ENCODE measurements around the gene PHETA1.
"Not testable (repeated sequence)": the region's sequence is repeated elsewhere in the genome, so short reads cannot be mapped to it uniquely, and the experiment has no call there.

PHETA1 gene

GRCh38 chr12:111339321-111339938, 29.5 kb downstream of the PHETA1 start:
- no peaks in the 10 kb centered on the region for H3K4me1 ChIP-seq (ENCODE audit: low read depth, poor library complexity, severe bottlenecking)
- no peak overlapping the region for H3K9ac ChIP-seq
- H3K27ac ChIP-seq = no peak overlapping the region
- H3K79me2 ChIP-seq (ENCODE audit: insufficient read depth, low read depth) = no peaks in the 10 kb centered on the region
- H4K20me1 ChIP-seq (ENCODE audit: insufficient read depth) = no peaks in the 10 kb centered on the region
- no peak overlapping the region for H3K4me3 ChIP-seq (IDR thresholded peaks at IDR 0.05; ENCODE audit: insufficient read depth, low read depth, low read length)
- no peaks in the 10 kb centered on the region for H3K27me3 ChIP-seq (ENCODE audit: insufficient read depth, low read depth)
- no peaks in the 10 kb centered on the region for H3K36me3 ChIP-seq (ENCODE audit: insufficient read depth)
- no peak overlapping the region for H3K4me2 ChIP-seq
- TF ChIP-seq CTCF (conservative IDR thresholded peaks at IDR 0.05; ENCODE audit: low read depth, low read length) = no peak
- H2AFZ ChIP-seq (ENCODE audit: low read depth) = no peak overlapping the region

GRCh38 chr12:111338096-111338495, 30.8 kb downstream of the PHETA1 start:
- Histone ChIP-seq H3K4me3 (IDR thresholded peaks at IDR 0.05; ENCODE audit: insufficient read depth, low read depth, low read length) (no peak overlapping the region), H3K9ac (no peak overlapping the region), H3K27me3 (ENCODE audit: insufficient read depth, low read depth) (no peaks in the 10 kb centered on the region)

GRCh38 chr12:111337371-111337770, 31.5 kb downstream of the PHETA1 start:
- no peak overlapping the region for H3K4me3 ChIP-seq (IDR thresholded peaks at IDR 0.05; ENCODE audit: insufficient read depth, low read depth, low read length)
- H3K9ac ChIP-seq = no peak overlapping the region
- H3K36me3 ChIP-seq (ENCODE audit: insufficient read depth) = no peaks in the 10 kb centered on the region
- H3K27ac ChIP-seq = no peak overlapping the region
- no peaks in the 10 kb centered on the region for H3K79me2 ChIP-seq (ENCODE audit: insufficient read depth, low read depth)
- TF ChIP-seq CTCF (conservative IDR thresholded peaks at IDR 0.05; ENCODE audit: low read depth, low read length) = no peak
- H2AFZ ChIP-seq (ENCODE audit: low read depth) = no peak overlapping the region
- H3K4me1 ChIP-seq (ENCODE audit: low read depth, poor library complexity, severe bottlenecking) = no peaks in the 10 kb centered on the region
- no peaks in the 10 kb centered on the region for H4K20me1 ChIP-seq (ENCODE audit: insufficient read depth)
- no peaks in the 10 kb centered on the region for H3K27me3 ChIP-seq (ENCODE audit: insufficient read depth, low read depth)
- no peak overlapping the region for H3K4me2 ChIP-seq

More at GRCh38 chr12:111338096-111338495, 30.8 kb downstream of the PHETA1 start:
- Histone ChIP-seq H3K79me2 (ENCODE audit: insufficient read depth, low read depth) (no peaks in the 10 kb centered on the region), H3K4me1 (ENCODE audit: low read depth, poor library complexity, severe bottlenecking) (no peaks in the 10 kb centered on the region), H4K20me1 (ENCODE audit: insufficient read depth) (no peaks in the 10 kb centered on the region), H3K36me3 (ENCODE audit: insufficient read depth) (no peaks in the 10 kb centered on the region), H2AFZ (ENCODE audit: low read depth) (no peak overlapping the region), H3K4me2 (no peak overlapping the region), H3K27ac (no peak overlapping the region)
- TF ChIP-seq CTCF (conservative IDR thresholded peaks at IDR 0.05; ENCODE audit: low read depth, low read length) = no peak

- not testable (repeated sequence) for H4K20me1 ChIP-seq (ENCODE audit: insufficient read depth); H3K36me3 ChIP-seq (ENCODE audit: insufficient read depth); H3K27ac ChIP-seq; H3K4me1 ChIP-seq (ENCODE audit: low read depth, poor library complexity, severe bottlenecking); H3K79me2 ChIP-seq (ENCODE audit: insufficient read depth, low read depth); H3K4me3 ChIP-seq (IDR thresholded peaks at IDR 0.05; ENCODE audit: insufficient read depth, low read depth, low read length); H3K4me2 ChIP-seq; H3K9ac ChIP-seq; H2AFZ ChIP-seq (ENCODE audit: low read depth); H3K27me3 ChIP-seq (ENCODE audit: insufficient read depth, low read depth)
These were observed 32.5 kb downstream of the PHETA1 start for GRCh38 chr12:111336411-111336810.

- no peaks in the 10 kb centered on the region for H3K4me1 ChIP-seq (ENCODE audit: low read depth, poor library complexity, severe bottlenecking)
- no peaks in the 10 kb centered on the region for H3K79me2 ChIP-seq (ENCODE audit: insufficient read depth, low read depth)
- no peak for TF ChIP-seq CTCF (conservative IDR thresholded peaks at IDR 0.05; ENCODE audit: low read depth, low read length)
- H4K20me1 ChIP-seq (ENCODE audit: insufficient read depth) = no peaks in the 10 kb centered on the region
- no peak overlapping the region for H3K4me3 ChIP-seq (IDR thresholded peaks at IDR 0.05; ENCODE audit: insufficient read depth, low read depth, low read length)
- no peak overlapping the region for H3K27ac ChIP-seq
- H3K27me3 ChIP-seq (ENCODE audit: insufficient read depth, low read depth) = no peaks in the 10 kb centered on the region
- no peaks in the 10 kb centered on the region for H3K36me3 ChIP-seq (ENCODE audit: insufficient read depth)
- no peak overlapping the region for H2AFZ ChIP-seq (ENCODE audit: low read depth)
- no peak overlapping the region for H3K9ac ChIP-seq
- H3K4me2 ChIP-seq = no peak overlapping the region
These were observed 33.1 kb downstream of the PHETA1 start for GRCh38 chr12:111335811-111336210.

- not testable (repeated sequence) for H4K20me1 ChIP-seq (ENCODE audit: insufficient read depth); H3K36me3 ChIP-seq (ENCODE audit: insufficient read depth); H3K4me2 ChIP-seq; H3K27ac ChIP-seq; H3K79me2 ChIP-seq (ENCODE audit: insufficient read depth, low read depth); H3K9ac ChIP-seq; H3K27me3 ChIP-seq (ENCODE audit: insufficient read depth, low read depth); H3K4me1 ChIP-seq (ENCODE audit: low read depth, poor library complexity, severe bottlenecking); H2AFZ ChIP-seq (ENCODE audit: low read depth); H3K4me3 ChIP-seq (IDR thresholded peaks at IDR 0.05; ENCODE audit: insufficient read depth, low read depth, low read length)
These were observed 33.6 kb downstream of the PHETA1 start for GRCh38 chr12:111335301-111335700.
